ENCODE data around the gene EHD1.
A peak's percentile ranks its signal among the peaks of the same experiment; 100 is the strongest.

Gene EHD1

DNA sequence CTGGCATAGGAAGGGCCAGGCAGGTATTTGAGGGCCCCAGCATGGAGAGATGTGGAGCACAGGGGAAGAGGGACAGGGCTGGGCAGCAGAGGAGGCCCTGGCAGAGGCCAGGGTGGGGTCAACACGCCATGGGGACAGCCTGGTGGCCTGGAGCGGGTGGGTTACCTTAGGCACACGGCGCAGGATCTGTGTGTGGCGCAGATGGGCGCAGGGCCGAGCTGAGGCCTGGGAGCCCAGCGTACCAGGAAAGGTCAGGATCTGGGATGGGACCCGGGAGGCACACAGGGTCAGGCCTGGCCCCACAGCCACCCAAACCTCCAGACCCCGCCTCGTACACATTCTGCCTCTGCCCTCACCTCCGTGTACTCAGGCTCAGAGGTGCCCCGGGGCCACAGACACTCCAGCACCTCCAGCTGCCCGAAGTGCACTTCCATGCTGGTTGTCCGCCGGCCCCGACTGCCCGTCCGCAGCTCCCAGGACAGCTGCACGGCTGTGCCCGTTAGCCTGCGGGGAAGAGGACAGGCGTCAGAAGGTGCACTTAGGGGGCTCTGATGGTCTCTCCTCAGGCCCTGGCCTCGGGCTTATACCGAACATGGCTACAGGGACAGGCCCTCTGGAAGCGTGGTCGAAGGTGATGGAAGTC is 32.2 kb upstream of the EHD1 start:
- no peak for DNase-seq (ENCODE audit: low read depth in 3 of 3)

DNA sequence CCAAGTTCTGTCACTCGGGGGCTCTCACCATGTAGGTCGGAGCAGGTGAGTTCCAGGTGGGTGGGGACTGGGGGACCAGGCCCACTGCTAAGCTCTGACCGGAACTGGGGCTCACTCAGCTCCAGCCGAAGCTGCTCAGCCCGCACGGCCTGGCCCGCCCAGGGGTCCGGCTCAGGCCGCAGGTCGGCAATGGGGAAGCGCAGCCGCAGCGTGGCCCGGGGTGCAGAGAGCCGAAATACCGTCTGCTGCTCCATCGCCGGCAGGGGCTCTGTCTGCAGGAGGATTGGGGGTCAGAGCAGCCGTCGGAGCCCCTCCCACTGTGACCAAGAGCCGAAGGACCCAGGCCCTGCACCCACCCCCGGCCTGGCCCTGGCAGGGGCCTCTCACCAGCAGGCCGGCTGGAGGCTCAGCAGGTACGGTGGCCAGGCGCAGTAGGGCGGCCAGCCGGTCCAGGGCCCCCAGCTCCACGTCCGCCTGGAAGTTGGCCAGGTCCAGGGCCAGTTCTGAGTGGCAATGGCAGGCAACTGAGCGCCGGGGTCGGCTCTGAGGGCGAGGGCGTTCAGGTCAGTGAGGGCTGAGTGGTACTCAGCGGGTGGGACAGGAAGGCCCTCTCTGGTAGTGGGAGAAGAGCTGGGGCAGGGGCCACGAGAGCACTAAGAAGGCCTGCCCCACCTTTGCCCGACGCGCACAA is 31.4 kb upstream of the EHD1 start:
- DNase-seq (ENCODE audit: low read depth in 3 of 3) = no peak

DNA sequence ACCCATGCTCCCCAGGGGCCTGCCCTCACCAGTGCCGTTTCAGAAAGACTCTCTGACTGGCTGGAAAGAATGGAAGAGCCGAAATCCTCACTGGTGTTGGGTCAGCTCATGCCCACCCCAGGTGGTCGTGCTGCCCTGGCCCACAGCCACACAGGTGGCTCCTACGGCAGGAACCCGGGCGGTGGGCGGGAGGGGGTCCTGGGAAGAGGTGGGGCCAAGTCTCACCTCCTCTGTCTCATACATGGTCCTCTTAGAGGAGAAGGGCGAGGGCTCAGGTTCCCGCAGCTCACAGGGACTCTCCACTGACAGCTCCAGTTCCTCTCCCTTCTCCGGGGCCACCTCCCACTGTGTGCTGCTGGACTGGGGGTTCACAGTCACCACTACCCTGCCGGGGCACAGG is 30.3 kb upstream of the EHD1 start:
- DNase-seq (ENCODE audit: low read depth in 3 of 3) = no peak

- DNase-seq (ENCODE audit: low read depth in 3 of 3) = no peak
Measured at GRCh38 chr11:64906314-64906635, 27.9 kb upstream of the EHD1 start.

GRCh38 chr11:64905516-64906313 is 27.3 kb upstream of the EHD1 start:
- no peak for DNase-seq (ENCODE audit: low read depth in 3 of 3)

DNA sequence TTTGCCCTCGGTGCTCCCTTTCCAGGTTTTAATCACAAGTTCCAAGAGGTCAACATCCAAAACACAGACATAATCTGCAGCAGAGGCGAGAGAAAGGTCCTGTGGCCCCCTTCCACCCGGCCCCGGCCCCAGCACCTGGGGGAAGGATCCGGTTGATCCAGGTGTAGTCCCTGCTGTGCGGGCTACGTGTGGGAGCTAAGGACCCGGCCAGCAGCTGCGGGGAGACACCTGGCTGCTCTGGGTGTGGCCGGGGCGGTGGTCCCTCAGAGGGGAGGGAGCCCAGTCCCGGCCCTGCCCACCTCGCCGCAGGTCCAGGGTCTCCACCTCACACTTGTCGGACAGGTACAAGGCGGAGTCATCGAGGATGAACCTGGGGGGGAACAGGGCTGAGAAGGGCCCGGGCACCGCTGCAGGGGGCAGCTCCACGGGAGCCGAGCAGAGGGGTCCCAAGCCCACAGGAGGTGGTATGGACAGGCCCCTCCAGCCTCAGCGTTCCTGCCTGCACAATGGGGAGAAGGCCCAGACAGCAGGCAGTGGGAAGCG is 24.9 kb upstream of the EHD1 start:
- DNase-seq (ENCODE audit: low read depth in 3 of 3) = no peak

DNA sequence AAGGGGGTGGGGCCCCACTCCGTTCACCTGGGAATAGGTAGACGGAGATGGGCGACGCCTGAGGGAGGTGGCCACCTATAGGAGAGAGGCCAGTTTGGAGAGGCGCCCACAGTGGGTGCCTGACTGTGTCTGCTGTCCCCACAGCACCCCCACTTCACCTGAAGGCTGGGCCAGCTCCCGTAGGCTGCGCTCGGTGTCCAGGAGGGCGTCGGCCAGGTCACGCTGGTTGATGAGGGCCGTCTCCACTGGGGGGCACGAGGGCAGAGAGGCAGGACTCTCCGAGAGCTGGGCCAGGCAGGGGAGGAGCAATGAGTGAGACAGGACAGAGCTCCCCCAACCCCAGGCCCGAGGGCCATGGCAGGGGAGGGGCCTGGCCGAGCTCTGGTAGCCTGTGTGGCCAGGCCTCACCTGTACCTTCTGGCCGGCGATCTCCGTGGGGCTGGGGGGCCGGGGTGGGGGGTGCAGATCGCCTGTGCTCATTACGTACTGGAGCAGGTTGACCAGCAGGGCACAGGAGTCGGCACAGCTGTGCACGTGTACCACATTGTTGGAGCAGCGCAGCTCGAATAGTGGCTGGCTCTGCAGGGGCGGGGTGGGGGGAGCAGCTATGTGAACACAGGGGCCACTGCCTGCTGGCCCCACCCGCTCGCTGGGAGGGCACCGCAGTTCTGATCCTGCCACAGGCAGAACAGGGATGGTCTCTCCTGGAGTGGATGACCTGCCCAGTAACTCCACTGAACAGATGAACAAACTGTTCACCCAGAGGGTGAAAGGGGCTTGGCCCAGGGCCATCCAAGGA is 23.9 kb upstream of the EHD1 start:
- DNase-seq (ENCODE audit: low read depth in 3 of 3) = no peak

DNA sequence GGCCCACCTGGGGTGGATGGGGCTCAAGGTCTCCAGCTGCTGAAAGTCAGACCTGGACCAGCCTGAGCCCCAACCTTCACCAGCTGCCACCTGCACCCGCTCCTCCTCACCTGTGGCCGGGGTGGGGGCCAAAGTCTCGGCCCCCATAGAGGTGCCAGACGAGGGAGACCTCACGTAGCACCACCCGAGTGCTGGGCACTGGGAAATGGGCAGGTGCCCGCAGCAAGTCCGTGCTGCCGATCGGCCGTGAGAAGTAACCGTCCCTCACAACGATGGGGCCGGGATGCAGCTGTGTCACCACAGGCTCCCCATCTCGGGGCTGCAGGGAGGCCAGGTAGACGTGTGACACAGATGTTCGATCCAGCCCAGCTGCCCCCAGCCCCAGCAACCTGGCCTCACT is 22.4 kb upstream of the EHD1 start:
- no peak for DNase-seq (ENCODE audit: low read depth in 3 of 3)

DNA sequence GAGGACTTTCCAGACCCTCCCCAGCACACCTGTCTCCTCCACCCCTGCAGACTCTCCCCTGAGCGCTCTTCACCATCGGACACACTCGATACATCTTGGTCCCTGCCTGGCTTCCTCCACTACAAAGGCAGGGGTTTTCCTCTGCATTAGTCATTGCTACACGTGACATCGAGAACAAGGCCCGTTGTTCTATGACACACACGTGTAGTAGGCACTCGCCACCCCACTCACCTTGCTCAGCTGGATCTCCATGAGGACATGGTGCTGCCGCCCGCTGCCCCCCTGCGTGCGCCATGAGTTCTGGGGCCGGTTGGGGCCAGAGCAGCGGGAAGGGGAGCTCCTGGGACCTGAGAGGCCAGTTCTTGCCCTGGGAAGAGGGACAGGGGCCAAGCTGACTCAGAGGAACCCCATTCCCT is 21.9 kb upstream of the EHD1 start:
- peak; percentile 40 to 60 (median 60) for DNase-seq (ENCODE audit: low read depth in 3 of 3)

- no peak for DNase-seq (ENCODE audit: low read depth in 3 of 3)
Measured at GRCh38 chr11:64898541-64898940, 20.1 kb upstream of the EHD1 start.

- DNase-seq (ENCODE audit: low read depth in 3 of 3) = no peak
Measured at GRCh38 chr11:64898076-64898445, 19.6 kb upstream of the EHD1 start.

DNA sequence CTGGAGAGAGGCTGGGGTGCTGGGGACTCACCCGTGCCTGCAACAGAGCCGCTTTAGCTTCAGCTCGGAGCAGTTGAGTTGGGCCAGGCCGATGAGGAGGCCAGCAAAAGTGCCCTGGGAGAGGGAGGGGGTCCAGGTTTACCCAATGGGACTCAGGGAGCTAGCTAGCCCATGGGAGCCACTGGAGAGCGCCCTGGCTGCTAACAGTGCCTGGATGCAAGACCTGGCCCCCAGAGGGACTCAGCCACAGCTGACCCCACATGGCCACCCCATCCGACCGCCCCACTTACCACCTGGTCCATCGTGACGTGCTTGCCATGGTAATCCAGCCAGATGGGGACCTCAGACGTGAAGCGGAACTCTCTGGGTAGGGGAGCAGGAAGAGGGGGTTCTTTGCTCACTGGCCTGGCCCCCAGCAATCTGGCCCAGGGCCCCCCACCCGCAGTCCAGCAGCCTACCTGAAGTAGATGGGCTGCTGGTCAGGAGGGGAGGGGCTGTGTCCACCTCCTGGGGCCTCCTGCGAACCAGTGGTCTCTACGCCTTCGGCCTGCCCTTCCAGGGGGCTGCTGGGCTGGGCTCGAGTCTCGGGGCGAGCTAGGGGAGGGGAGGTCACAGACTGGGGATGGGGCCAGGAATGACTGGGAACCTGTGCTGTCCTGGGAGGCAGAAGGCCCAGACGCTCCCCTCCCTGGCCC is 19.1 kb upstream of the EHD1 start:
- no peak for DNase-seq (ENCODE audit: low read depth in 3 of 3)

- DNase-seq (ENCODE audit: low read depth in 3 of 3) = no peak
Measured at GRCh38 chr11:64896448-64897022, 18.1 kb upstream of the EHD1 start.

DNA sequence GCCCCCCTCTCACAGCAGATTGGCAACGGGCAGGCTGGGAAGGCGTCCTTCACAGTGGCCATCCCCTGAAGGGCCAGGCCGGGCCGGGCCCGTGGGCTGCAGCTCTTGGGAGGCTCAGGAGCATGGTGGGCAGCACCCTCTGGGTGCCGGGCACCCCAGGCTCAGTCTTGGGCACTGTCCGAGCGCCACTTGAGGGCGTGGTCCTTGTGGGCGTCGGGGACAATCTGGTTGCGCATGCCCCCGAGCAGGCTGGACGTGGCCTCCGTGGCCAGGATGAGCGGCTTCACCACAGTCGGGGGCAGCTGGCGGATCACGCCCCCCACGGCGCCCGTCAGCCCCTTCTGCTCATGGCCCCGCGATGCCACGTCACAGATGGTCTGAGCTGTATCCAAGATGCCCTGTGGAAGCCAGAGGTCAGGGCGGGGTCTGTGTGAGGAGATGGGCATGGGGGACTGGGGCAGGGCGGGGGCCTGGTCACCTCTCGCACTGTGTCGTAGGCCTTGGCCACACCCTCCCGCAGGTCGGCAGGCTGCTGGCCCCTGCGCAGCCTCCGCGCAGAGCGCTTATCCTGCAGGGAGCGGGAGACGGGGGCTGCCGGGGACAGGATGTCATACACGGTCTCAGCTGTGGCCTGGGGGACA is 16.5 kb upstream of the EHD1 start:
- DNase-seq (ENCODE audit: low read depth in 3 of 3) = no peak

- DNase-seq (ENCODE audit: low read depth in 3 of 3) = peak; percentile 82 to 91 (median 88)
Measured at GRCh38 chr11:64894070-64894811, 15.8 kb upstream of the EHD1 start.

GRCh38 chr11:64893194-64894069 is 15.0 kb upstream of the EHD1 start:
- DNase-seq (ENCODE audit: low read depth in 3 of 3) = no peak

GRCh38 chr11:64892838-64893193 is 14.4 kb upstream of the EHD1 start:
- DNase-seq (ENCODE audit: low read depth in 3 of 3) = no peak

- no peak for DNase-seq (ENCODE audit: low read depth in 3 of 3)
Measured at GRCh38 chr11:64892411-64892831, 14.0 kb upstream of the EHD1 start.

DNA sequence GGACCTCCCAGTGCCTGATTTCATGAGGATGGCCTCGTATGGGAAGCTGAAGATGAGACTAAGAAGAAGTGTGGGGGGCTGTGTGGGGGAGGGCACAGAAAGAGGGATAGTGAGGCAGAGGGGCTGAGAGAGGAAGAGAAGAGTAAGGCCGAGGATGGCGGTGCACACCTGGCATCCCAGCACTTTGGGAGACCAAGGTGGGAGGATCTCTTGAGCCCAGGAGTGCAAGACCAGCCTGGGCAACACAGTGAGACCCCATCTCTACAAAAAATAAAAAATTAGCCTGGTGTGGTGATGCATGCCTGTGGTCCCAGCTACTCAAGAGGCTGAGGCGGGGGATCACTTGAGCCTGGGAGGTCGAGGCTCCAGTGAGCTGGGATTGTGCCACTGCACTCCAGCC is 13.5 kb upstream of the EHD1 start:
- DNase-seq (ENCODE audit: low read depth in 3 of 3) = no peak
